Measurements from ENCODE around the gene FALEC.

FALEC gene

GRCh38 chr1:150515328-150516049 is at the start of gene FALEC:
Gene FALEC, plus strand, starts transcription at chr1:150515752.
- peak; percentile 78 to 83 for DNase-seq

DNA sequence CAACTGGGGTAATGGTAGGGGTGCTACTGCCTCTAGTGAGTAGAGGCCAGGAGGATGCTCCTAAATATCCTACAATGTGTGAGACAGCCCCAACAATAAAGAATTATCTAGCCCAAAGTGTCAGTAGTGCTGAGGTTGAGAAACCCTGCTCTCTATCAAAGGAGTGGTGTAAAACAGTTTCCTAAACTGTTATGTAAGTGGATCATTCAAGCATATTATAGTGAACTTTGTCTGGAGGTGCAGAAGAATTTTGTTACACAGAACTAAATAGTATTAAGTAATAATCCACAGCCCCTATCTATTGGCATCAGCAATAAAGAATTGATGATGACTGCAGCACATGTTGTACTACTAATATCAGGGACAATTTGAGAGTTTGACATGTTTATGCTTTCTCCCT is 48.6 kb upstream of the FALEC start:
- DNase-seq = no peak

DNA sequence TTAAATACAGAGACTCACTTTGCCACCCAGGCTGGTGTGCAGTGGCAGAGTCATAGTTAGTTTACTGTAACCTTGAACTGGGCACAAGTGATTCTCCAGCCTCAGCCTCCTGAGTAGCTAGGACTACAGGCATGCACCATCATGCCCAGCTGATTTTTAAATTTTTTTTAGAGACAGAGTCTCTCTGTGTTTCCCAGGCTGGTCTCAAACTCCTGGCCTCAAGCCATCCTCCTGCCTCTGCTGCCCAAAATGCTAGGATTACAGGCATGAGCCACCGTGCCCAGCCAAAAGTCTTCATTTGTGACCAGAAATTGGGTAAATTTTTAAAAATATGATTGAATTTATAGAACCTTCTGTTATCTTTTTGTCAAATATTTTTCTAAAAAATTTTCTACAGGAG is 46.3 kb upstream of the FALEC start:
- no peak for DNase-seq

GRCh38 chr1:150472601-150473200 is 42.9 kb upstream of the FALEC start:
- DNase-seq = no peak

- no peak for DNase-seq
Observed at GRCh38 chr1:150473659-150474058, 41.9 kb upstream of the FALEC start.

- no peak for DNase-seq
Observed at GRCh38 chr1:150474869-150475268, 40.7 kb upstream of the FALEC start.

GRCh38 chr1:150476754-150477153 is 38.8 kb upstream of the FALEC start:
- DNase-seq = no peak

DNA sequence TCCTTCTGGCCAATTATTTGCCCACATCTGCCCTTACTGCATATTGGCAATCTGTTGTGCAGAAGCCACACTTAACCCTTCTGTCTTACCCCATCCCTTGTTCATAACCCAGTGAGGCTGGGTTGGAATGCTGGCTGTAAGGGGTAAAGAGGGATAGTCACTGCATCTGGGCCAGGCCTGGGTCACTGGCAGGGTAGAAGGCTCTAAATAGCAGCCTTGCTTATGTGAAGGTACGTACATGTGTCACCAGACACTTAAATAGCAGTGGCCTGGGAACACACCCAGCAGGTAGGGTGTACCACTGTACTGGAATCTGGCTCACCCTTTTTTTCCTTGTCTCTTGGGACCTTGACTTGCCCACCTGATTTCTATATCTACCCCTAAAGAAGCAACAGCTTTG is 38.2 kb upstream of the FALEC start:
- no peak for DNase-seq

DNA sequence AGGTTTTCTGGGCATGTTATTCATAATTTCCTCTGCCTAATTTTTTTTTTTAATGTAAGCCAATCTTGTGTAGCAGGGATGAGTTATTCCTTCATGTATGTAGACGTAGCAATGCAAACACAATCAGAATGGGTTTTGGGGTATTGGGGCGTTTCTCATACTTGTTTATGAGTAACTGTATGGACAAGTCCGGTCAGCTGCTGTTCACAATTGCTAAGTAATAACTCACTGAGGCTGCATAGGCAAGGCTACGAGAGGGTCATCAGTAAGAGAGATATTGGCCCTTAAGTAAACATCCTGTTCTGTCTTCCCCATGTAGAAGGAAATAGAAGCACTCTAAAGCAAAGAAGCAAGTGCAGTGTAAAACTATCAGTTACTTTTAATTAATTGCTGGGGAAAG is 37.8 kb upstream of the FALEC start:
- no peak for DNase-seq

- no peak for DNase-seq
Observed at GRCh38 chr1:150479370-150479769, 36.2 kb upstream of the FALEC start.

- DNase-seq = no peak
Observed at GRCh38 chr1:150479927-150480352, 35.6 kb upstream of the FALEC start.

DNA sequence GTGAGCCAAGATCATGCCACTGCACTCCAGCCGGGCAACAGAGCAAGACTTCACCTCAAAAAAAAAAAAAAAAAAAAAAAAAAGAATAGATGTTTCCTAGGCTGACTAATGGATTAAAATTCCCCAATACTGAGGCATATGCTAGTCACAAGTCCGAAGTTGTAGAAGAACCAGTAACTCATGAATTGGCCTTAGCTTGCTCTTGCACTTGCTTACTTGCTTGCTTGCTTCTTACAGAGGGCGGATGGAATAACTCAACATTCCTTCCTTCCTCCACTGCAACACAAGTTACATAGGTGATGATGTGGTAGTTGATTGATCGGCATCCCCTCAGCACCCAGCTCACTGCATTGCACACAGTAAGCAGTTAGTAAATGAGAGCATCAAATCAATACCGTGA is 31.1 kb upstream of the FALEC start:
- no peak for DNase-seq

DNA sequence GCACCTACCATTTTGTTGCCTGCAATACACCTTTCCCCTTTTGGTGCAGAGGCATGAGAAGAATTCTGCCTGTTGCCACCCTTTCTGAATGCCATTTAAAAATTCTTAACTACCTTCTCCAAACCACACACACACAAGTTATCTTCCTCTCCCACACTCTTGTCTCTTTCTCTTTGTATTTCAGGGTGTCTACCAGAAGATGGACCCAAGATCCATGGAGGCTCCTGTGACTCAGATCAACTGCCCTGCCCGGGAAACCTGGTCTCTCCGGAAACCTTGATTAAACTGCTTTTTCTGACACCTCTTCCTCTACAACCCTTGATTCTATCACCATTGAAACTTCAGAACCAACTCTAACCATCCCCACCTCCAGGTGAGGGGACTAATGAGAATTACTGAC is 30.7 kb upstream of the FALEC start:
- DNase-seq = no peak

DNA sequence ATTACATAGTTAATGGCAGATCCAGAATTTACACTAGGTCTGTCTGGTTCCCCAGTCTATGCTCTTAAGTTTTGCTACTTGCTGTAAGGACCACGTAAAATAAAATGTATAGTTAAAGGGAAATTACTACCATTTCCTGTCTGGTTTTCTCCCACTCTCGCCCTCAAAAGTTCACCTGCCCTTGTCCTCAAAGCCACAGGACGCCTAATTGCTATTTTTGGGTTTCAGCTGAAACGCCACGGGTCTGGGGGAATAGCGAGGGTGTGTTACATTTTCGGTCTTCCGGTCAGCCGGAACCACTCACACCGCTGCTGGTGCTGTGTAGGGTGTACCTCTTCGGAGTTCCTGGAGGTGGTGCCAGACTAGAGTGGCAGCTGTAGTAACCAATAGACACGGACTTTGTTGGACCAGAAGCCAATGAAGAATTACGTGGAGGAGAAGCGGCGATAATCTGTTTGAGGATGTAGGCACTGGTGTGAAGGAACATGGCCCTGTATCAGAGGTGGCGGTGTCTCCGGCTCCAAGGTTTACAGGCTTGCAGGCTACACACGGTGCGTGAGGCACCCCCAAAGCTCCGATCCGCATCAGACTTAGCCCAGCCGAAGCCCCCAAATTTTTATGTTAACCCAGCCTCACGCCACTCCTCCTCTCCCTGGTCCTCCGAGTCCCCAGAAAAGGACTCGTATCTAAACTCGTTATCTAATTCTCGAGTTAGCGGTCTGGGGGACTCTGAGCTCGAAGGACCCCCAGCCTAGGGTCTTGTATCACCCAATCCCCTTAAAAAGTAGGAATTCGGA is 28.4 kb upstream of the FALEC start, which contains the start of gene TARS2:
TSS of gene TARS2 (plus strand) at position 454 of the 797 bp plus-strand sequence. CDS start at position 486, 32 bp downstream.
- peak; percentile 92 to 94 for DNase-seq

DNA sequence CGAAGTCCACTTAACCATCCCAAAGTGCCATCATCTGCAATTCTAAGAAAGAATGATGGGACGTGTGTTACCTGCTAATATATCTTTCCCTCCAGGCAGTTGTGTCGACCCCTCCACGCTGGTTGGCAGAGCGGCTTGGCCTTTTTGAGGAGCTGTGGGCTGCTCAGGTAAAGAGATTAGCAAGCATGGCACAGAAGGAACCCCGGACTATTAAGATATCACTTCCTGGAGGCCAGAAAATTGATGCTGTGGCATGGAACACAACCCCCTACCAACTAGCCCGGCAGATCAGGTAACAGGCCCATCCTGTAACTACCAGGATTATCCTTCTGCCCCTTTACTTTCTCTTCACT is 27.8 kb upstream of the FALEC start:
- no peak for DNase-seq

DNA sequence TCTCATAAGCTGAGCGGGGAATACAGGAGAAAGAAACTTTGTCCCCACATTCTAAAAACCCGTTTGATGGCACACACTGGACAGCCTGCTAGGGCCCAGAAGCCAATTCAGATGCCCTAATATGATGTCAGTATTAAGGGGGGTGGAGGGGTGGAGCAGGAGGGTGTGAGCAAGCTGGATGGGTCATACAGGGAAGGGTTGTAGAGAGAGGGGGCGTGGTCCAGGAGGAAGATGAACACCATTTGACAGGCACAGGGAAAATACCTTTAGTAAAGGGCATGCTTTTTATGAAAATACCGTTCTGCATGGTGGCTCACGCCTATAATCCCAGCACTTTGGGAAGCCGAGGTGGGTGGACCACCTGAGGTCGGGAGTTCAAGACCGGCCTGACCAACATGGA is 22.4 kb upstream of the FALEC start:
- no peak for DNase-seq

GRCh38 chr1:150498342-150498741 is 17.2 kb upstream of the FALEC start:
- no peak for DNase-seq

DNA sequence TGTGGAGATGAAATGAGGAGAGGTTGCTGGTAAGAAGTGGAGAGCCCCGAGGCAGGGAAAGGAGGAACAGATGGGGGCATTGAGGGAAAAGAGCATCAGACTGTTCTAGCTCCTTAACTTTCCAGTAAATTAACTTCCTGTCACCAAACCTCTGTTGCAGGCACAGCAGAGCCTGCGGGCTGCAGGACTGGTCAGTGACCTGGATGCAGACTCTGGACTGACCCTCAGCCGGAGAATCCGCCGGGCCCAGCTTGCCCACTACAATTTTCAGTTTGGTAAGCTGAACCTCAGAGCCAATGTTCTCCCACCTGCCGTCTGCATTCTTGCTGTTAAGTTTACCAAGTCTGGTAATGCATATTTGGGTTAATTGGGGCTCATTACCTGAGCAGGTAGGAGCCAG is 10.1 kb upstream of the FALEC start:
- DNase-seq = no peak

DNA sequence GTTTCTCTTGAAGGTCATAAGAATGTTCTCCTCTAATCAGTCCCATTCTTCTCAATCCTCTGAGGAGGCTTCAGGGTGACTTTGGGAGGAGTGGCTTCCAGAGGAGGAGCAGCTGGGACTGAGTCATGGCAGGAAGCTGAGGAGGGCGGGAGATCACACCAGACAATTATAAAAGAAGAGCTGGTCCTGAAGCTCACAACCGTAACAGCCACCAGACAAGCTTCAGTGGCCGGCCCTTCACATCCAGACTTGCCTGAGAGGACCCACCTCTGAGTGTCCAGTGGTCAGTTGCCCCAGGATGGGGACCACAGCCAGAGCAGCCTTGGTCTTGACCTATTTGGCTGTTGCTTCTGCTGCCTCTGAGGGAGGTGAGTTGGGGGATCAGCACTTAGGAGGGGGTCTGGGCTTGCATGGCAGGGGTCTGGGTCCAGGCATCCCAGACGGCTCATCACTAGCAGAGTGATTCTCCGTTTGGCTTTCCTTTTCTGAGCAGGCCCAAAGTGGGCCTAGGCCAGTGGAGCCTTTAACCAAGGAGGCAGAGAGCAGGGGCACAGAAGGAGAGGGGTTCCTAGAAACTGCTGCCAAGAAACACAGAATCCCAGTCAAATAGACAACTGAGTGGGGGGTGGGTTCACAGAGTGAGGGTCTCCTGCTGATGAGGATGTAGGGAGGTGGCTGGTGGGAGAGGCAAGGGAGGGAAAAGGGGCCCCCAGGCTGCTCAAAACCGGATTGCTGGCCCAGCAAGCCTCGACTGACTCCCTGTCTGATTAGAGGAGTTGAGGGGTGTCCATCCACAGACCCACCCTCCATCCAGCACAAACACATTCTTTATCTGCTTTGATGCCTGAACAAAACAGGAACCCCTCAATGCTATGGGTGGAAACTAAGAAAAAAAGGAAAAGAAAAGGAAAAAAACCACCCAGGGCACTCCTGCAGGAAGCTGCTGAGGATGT is 7.4 kb upstream of the FALEC start, which contains the start of gene ECM1:
TSS of gene ECM1 (plus strand) at position 198 of the 953 bp plus-strand sequence. CDS start at position 299, 101 bp downstream.
- DNase-seq = no peak

DNA sequence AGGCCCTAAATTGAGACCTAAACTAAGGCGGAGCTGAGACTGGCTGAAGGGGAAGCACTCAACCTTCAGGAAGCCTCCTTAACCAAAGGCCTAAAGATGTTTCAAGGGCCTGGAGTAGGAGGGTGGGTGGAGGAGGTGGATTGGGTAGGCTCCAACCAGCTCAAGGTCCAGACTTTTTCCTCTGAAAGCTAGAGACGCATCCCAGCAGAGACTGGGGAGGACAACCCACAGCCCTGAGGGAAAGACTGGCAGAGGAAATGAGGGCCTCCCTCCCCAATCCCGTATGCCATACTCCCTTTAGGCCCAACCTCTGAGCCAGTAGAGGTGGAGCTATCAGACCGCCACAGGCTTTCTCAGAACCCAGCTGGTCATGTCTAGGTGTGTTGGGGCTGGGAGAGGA is 6.6 kb upstream of the FALEC start:
- no peak for DNase-seq

GRCh38 chr1:150511551-150511950 is 4.0 kb upstream of the FALEC start:
- no peak for DNase-seq

DNA sequence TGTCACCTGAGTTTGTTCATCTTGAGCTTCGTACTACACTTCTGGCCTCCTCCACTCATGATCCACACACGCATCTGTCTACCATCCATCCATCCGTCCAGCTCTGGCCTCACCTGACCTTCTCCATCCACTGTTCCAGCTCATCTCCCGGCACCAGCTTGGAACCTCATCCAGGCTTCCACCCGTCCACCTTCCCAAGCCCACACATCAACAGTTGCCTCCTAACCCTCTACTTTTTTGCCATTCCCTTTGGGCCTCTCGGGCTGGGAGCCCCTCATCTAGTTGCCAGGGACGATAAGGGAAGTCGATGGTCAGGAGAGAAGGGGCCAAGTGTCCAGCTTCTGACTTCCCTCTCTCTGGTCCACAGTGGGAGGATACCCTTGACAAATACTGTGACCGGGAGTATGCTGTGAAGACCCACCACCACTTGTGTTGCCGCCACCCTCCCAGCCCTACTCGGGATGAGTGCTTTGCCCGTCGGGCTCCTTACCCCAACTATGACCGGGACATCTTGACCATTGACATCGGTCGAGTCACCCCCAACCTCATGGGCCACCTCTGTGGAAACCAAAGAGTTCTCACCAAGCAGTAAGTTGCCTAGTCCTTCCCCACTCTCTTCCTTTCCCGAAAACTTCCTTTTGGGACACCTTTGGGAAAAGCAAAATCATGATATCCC is 3.4 kb upstream of the FALEC start:
- no peak for DNase-seq

Data from activated CD4-positive, alpha-beta T cell treated with anti-CD3 and anti-CD28 coated beads, Interleukin-2, amount 50 U/mL, for 4 hours (primary cell).